HG02870 (cell line): Measurements from ENCODE around the gene FIBCD1.

ENCODE experiments used
- ATAC-seq: cut with Tn5 transposase; IDR thresholded peaks from one replicate; pipeline ENCODE4 v1.9.1; 2021; ENCODE audit warnings: mild to moderate bottlenecking, moderate library complexity; ENCODE audit not compliant: unreplicated experiment

FIBCD1 gene

DNA sequence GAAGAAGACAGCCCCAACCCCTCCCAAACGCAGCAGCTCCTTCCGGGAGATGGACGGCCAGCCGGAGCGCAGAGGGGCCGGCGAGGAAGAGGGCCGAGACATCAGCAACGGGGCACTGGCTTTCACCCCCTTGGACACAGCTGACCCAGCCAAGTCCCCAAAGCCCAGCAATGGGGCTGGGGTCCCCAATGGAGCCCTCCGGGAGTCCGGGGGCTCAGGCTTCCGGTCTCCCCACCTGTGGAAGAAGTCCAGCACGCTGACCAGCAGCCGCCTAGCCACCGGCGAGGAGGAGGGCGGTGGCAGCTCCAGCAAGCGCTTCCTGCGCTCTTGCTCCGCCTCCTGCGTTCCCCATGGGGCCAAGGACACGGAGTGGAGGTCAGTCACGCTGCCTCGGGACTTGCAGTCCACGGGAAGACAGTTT is 54.9 kb downstream of the FIBCD1 start:
- no peak for ATAC-seq

GRCh38 chr9:130883479-130883878 is 55.6 kb downstream of the FIBCD1 start:
- no peak for ATAC-seq

GRCh38 chr9:130882696-130883225 is 56.3 kb downstream of the FIBCD1 start:
- no peak for ATAC-seq

DNA sequence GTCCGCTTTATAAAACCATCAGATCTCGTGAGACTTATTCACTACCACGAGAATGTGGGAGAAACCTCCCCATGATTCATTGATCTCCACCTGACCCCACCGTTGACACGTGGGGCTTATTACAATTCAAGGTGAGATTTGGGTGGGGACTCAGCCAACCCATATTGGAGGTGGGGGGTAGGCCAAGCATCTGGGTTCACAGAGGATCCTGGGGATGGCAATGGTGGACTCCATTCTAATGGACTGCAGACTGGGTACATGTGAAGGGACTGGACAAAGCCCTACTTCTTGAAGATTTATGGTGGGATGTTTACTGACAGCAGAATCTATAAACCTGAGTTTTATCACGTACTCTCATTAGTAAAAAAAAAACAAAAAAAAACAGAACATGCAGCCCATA is 57.5 kb downstream of the FIBCD1 start:
- no peak for ATAC-seq

GRCh38 chr9:130880599-130881220 is 58.3 kb downstream of the FIBCD1 start:
- no peak for ATAC-seq

DNA sequence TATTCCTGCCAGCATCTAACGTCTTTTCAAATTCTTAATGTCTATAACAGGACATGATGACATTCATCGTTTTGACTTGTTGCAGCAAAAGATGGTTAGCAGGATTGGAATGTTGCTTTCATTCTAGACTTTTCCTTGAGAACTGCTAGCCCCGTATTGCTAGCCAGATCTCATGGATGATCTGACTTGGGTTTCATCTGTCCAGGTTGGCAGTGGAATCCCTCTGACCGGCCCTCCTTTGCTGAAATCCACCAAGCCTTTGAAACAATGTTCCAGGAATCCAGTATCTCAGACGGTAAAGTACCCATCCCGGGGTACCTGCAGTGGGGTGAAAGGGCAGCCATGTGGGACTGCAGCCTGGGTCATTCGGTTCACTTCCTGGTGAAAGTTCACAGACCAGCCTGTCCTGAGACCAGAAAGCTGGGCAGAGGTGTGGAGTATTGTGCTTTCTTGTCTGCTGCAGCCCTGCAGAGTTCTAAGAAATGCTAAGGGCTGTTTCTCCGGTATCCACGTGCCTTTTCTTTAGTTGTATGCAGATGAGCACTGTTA is 59.1 kb downstream of the FIBCD1 start:
- ATAC-seq, result no peak

- no peak for ATAC-seq
Measured at GRCh38 chr9:130878295-130878694, 60.8 kb downstream of the FIBCD1 start.

- no peak for ATAC-seq
Measured at GRCh38 chr9:130877300-130877699, 61.7 kb downstream of the FIBCD1 start.

DNA sequence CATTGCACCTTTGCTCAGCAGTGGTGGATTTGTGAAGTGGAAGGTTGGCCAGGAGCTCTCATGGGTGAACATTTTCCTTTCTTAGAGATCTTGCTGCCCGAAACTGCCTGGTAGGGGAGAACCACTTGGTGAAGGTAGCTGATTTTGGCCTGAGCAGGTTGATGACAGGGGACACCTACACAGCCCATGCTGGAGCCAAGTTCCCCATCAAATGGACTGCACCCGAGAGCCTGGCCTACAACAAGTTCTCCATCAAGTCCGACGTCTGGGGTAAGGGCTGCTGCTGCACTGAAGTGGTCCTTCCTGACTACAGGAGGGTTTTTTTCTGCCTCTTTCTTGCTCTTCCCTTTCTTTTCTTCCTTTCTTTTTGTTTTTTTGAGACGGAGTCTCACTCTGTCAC is 64.3 kb downstream of the FIBCD1 start:
- no peak for ATAC-seq

- ATAC-seq, result no peak
Measured at GRCh38 chr9:130873966-130874365, 65.1 kb downstream of the FIBCD1 start.

GRCh38 chr9:130872912-130873503 is 66.0 kb downstream of the FIBCD1 start:
- ATAC-seq, result no peak

GRCh38 chr9:130872508-130872907 is 66.5 kb downstream of the FIBCD1 start:
- ATAC-seq, result no peak

GRCh38 chr9:130872093-130872492 is 67.0 kb downstream of the FIBCD1 start:
- ATAC-seq, result no peak

DNA sequence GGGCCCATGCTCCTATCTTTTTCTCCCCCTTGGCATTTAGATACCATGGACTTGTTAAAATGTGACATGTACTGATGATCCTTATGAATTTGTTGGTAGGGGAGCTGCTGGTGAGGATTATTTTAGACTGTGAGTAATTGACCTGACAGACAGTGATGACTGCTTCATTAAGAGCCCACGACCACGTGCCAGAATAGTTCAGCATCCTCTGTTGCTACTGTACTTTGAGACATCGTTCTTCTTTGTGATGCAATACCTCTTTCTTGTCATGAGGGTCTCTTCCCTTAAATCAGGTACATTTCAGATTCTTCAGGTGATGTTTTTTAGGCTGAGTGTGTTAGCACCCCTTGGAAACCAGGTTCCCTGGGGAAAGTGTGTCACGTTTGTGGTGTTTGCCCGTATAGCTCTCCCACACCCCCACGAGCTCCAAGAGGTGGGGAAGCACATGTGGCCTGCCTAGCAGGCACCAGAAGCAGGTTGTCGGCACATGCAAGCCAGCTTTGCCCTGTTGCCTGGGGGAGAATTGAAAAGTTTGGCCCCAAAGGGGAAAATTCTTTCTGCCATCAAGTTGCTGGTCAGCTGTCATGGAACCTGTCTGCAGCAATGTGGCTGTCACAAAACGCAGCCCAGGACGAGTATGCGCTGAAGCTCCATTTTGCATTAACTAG is 67.5 kb downstream of the FIBCD1 start:
- ATAC-seq, result no peak

GRCh38 chr9:130870491-130871381 is 68.3 kb downstream of the FIBCD1 start:
- ATAC-seq, result peak; percentile 91

GRCh38 chr9:130869250-130869649 is 69.8 kb downstream of the FIBCD1 start:
- no peak for ATAC-seq

GRCh38 chr9:130868230-130868629 is 70.8 kb downstream of the FIBCD1 start:
- ATAC-seq, result no peak

DNA sequence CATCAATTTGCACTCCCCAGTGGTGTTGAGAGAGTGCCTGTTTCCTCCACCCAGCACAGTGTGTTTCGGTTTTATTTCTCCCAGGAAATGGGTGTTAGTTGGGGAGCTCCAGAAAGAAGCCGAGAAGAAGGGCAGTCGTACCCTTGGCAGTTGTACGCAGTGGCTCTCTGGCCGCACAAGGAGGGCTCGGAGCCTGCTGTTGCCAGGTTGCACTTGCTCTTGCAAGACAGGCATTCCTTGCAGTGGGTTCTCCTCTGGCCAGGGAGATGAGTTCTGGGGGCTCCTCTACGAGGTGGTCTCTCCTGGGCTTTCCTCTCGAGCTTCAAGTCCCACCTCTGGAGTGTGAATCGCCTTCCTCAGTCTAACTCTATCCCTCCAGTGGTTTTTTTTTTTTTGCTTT is 71.5 kb downstream of the FIBCD1 start:
- no peak for ATAC-seq

DNA sequence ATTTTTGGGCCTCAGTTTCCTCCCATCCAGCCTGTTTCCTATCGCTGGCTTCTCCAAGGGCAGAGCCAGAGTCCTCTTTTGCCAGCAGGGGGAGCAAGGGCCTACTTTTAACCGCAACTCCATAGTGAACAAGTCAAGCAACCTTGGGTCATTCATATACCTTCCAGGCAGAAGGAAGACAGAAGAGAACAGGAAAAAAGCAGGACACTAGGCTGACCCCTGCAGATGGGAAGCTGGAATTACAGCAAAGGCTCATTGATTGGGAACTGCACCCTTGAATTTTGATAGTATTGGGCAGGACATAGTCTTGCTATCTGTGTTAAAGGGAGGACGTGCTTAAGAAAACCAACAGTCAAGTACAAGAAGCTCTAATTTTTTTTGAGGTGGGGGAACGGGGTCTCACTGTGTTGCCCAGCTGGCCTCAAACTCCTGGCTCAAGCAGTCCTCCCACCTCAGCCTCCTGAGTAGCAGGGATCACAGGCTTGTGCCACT is 72.5 kb downstream of the FIBCD1 start:
- no peak for ATAC-seq

DNA sequence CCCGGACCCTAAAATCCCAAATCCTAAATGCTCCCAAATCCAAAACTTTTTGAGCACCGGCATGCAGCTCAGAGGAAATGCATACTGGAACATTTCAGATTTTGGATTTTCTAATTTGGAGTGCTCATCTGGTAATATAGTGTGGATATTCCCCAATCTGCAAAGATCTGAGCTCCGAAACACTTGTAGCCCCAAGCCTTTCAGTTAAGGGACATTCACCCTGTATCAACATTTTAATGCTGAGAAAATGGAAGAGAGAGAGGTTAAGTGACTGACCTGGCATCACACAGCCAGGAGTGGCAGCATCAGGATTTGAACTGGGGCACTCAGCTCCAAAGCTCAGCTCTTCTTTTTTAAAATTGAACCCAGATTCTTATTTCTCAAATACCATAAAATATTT is 73.1 kb downstream of the FIBCD1 start:
- no peak for ATAC-seq

DNA sequence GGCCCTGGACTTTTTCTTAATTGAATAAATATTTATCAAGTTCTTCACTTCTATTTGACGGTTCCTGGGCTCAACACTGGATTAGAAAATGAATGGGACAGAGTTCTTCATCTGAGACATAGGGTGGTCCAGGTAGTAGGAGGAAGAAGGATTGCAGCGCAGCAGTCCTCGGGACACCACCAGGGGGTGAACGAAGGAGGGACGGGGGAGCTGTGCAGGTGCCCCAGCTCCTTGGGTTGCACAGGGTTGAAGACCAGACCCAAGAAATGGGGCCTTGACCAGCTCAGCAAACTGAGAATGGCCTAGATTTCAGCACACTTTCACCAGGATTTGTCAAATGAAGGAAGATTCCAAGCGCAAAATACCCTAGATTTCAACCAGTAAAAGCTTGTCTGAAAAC is 74.5 kb downstream of the FIBCD1 start:
- no peak for ATAC-seq
